Tibial nerve (tissue), 4 donors: ENCODE data around the gene ACTL10. TPM values are rescaled to one million over a fixed set of nuclear protein-coding genes. Genes with fewer than 3 reads are reported as not detected.

Experiments used
- DNase-seq, 2 donors: peaks; one replicate each; pipeline ENCODE4 v3.0.0-alpha.2; 2019; ENCODE audit warnings: low spot score in 2 of 2
- H3K27ac ChIP-seq, 4 donors: fragments of 200-600 bp; sonication (generic) in 3 of 4; one replicate each; pipeline ENCODE4 v1.5.1; 2017 to 2019; ENCODE audit warnings: mild to moderate bottlenecking in 1 of 4
- H3K27me3 ChIP-seq, 2 donors: fragments of 200-600 bp; sonication (generic) in 1 of 2; one replicate each; pipeline versions ENCODE4 v1.5.1 to v1.6.0; 2017 to 2019
- H3K36me3 ChIP-seq, 3 donors: fragments of 200-600 bp; sonication (generic); one replicate each; pipeline ENCODE4 v1.5.1; 2018 to 2019
- H3K4me1 ChIP-seq, 4 donors: fragments of 200-600 bp; sonication (generic) in 3 of 4; one replicate each; pipeline ENCODE4 v1.5.1; 2017 to 2019
- H3K4me3 ChIP-seq, 4 donors: fragments of 200-600 bp; sonication (generic) in 3 of 4; one replicate each; pipeline ENCODE4 v1.5.1; 2017 to 2019; ENCODE audit warnings: mild to moderate bottlenecking in 1 of 4, moderate library complexity in 1 of 4
- H3K9me3 ChIP-seq, 4 donors: fragments of 200-600 bp; sonication (generic) in 3 of 4; one replicate each; pipeline ENCODE4 v1.5.1; 2017 to 2019
- EP300 ChIP-seq, 2 donors: sonication (generic); formaldehyde crosslinking; IDR thresholded peaks; one replicate each; pipeline ENCODE4 v1.6.1; 2017; ENCODE audit warnings: antibody characterized with exemption in 2 of 2, mild to moderate bottlenecking in 1 of 2
- POLR2A ChIP-seq, 2 donors: fragments of 450-650 bp; IDR thresholded peaks; one replicate each; pipeline ENCODE4 v1.6.1; 2017; ENCODE audit warnings: antibody characterized with exemption in 2 of 2, mild to moderate bottlenecking in 2 of 2, moderate library complexity in 2 of 2
- WGBS, 2 donors: methylation state at CpG; one replicate each; pipeline ENCODE4 v1.1.5; 2018; 5-methylcytosine and 5-hydroxymethylcytosine counted together
- total RNA-seq, 4 donors: library from RNA; depleted of rRNA; stranded (reverse); fragments of >200 nt; gene quantifications; one replicate each; pipeline ENCODE4 v1.1.0, GENCODE V29; 2016
- TF ChIP-seq, protein P1 (sequence below), 5 experiments: fragments of 200-600 bp in 3 of 5; fragments of 450-650 bp in 2 of 5; sonication (generic) in 3 of 5; IDR thresholded peaks; one replicate each; pipeline ENCODE4 v1.5.1; 2016 to 2019; ENCODE audit warnings: antibody characterized with exemption in 5 of 5, mild to moderate bottlenecking in 3 of 5, moderate library complexity in 2 of 5

Gene ACTL10
- total RNA-seq, 4 donors from 2014 or later = 1.1 to 4.3 (median 3.8) TPM

DNA sequence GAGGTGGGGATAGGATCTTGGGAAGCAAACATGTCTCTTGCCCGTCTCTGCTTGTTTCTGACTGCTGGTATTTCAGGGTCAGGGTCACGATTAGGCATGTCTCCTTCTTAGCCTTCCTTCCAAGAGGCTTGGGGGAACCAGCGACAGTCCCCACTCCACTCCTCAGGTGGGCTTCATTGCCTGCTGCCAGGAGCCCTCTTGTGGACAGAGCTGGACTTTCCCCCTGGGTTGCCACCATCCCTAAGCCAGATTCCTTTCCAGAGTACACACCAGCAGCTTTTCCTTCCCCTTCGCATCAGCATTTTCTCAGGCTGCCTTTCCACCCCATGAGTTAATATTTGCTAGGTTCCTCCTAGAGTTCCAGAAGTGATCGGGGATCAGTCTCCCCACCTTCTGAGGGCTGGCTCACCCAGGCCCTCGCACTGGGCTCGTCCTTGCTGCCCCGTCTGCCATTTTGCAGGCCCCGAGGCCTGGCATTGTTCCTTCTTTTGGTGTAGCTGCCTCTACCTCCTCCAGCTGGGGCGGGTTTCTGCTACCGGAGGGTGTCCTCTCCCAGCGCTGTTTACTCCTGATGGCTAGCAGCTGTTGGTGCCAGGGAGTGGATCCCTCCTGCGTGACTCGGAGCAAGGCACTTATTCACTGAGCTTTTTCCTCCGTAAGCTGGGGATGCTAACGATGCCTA is 13.4 kb upstream of the ACTL10 start:
- Histone ChIP-seq H3K36me3 (peaks cover 0 to 26% (median 0%) of the 10 kb centered on the region in 3 donors), H3K9me3 (no peaks in the 10 kb centered on the region), H3K4me3 (no peak overlapping the region), H3K27ac (no peak overlapping the region), H3K4me1 (peaks cover 0 to 19% (median 4%) of the 10 kb centered on the region in 4 donors), H3K27me3 (no peaks in the 10 kb centered on the region)
- TF ChIP-seq POLR2A (IDR thresholded peaks at IDR 0.05) = no peak
- TF ChIP-seq, protein P1, sequence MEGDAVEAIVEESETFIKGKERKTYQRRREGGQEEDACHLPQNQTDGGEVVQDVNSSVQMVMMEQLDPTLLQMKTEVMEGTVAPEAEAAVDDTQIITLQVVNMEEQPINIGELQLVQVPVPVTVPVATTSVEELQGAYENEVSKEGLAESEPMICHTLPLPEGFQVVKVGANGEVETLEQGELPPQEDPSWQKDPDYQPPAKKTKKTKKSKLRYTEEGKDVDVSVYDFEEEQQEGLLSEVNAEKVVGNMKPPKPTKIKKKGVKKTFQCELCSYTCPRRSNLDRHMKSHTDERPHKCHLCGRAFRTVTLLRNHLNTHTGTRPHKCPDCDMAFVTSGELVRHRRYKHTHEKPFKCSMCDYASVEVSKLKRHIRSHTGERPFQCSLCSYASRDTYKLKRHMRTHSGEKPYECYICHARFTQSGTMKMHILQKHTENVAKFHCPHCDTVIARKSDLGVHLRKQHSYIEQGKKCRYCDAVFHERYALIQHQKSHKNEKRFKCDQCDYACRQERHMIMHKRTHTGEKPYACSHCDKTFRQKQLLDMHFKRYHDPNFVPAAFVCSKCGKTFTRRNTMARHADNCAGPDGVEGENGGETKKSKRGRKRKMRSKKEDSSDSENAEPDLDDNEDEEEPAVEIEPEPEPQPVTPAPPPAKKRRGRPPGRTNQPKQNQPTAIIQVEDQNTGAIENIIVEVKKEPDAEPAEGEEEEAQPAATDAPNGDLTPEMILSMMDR (IDR thresholded peaks at IDR 0.05) = peak; percentile 69 to 81 (median 78)
- no peak for TF ChIP-seq EP300 (IDR thresholded peaks at IDR 0.05)
- peak in 1 of 2 donors; percentile 69 for DNase-seq
- WGBS, 2 donors = 44 to 47% methylated on average over 16 of the region's 16 CpGs

DNA sequence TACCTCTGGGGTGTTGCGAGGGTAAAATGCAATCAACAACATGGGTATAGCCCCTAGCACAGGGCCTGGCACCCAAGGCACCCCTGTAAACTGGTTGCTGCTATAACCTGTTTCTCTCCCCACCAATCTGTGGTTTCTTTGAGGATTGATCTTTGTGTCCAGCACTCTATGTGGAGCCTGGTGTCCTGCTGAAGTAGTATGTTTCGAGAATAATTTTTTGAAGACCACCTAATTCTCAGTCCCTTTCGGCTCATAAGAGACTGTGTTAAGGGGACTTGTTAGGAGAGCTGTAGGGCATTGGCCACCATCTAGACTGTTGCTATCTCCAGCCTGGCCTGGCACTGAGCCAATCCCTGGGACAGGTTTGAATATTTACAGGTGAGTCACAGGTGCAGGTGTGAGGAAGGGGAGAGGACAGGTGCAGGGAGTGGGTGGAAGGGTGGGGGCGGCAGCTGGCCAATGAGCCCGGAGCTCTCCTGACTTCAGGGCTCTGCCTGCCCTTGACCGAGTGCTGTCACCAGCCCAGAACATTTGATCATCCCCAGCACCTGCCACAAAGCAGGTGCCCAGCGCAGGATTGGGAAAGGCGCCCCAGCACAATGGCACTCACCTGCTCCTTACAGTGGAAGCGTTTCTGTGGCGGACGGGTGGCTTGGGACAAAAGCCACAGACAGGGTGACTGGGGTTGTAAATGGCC is 12.7 kb upstream of the ACTL10 start:
- no peak for DNase-seq
- no peaks in the 10 kb centered on the region for H3K27me3 ChIP-seq
- H3K36me3 ChIP-seq = peaks cover 0 to 31% (median 0%) of the 10 kb centered on the region in 3 donors
- H3K4me3 ChIP-seq = no peak overlapping the region
- TF ChIP-seq, protein P1 (IDR thresholded peaks at IDR 0.05) = no peak
- TF ChIP-seq POLR2A (IDR thresholded peaks at IDR 0.05) = no peak
- TF ChIP-seq EP300 (IDR thresholded peaks at IDR 0.05) = no peak
- H3K27ac ChIP-seq = no peak overlapping the region
- H3K9me3 ChIP-seq = no peaks in the 10 kb centered on the region
- 87% methylated on average over 11 of the region's 11 CpGs for WGBS, 2 donors
- peaks cover 0 to 12% (median 4%) of the 10 kb centered on the region in 4 donors for H3K4me1 ChIP-seq

DNA sequence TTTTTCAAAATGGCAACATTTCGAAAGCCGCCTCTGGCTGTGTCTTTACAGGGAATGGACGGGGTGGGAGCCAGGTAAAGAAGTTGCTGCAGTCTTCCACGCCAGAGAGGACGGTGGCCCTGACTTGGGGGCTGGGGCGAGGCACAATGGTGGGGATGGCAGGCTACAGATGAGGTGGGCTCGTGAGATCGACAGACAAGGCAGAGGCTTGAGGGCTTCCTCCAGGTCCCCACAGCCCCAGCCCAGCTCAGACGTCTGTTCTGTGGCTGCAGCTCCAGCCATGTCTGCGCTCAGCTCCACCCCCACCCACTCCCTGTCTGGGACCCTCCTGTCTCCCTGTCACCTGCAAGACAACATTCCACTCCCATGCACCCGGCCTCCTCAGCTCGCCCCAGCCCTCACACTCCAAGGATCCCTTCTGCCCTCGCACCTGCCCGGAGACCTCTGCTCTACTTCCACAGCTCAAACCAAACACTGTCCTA is 12.0 kb upstream of the ACTL10 start:
- Histone ChIP-seq H3K27ac (no peak overlapping the region), H3K4me3 (no peak overlapping the region), H3K4me1 (peaks cover 0 to 8% (median 4%) of the 10 kb centered on the region in 4 donors), H3K9me3 (no peaks in the 10 kb centered on the region), H3K27me3 (no peaks in the 10 kb centered on the region), H3K36me3 (peaks cover 0 to 37% (median 0%) of the 10 kb centered on the region in 3 donors)
- no peak for TF ChIP-seq EP300 (IDR thresholded peaks at IDR 0.05)
- TF ChIP-seq, protein P1 (IDR thresholded peaks at IDR 0.05) = no peak
- TF ChIP-seq POLR2A (IDR thresholded peaks at IDR 0.05) = no peak
- WGBS, 2 donors = 70 to 72% methylated on average over 14 of the region's 14 CpGs
- no peak for DNase-seq

DNA sequence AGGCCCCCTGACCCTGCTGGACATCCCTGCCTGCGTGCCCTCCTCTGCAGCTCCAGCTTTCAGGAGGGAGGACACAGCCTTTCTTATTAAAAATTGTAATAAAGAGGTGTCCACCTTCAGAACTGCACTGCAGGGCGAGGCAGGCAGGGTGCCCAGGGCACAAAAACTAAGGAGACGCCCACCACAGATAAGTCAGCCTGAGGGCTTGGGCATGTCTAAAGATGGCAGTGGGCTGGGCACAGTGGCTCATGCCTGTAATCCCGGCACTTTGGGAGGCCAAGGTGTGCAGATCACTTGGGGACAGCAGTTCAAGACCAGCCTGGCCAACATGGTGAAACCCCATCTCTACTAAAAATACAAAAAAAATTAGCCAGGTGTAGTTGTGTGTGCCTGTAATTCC is 11.6 kb upstream of the ACTL10 start:
- TF ChIP-seq, protein P1 (IDR thresholded peaks at IDR 0.05) = no peak
- no peak for TF ChIP-seq POLR2A (IDR thresholded peaks at IDR 0.05)
- no peak for TF ChIP-seq EP300 (IDR thresholded peaks at IDR 0.05)
- H3K27me3 ChIP-seq = no peaks in the 10 kb centered on the region
- no peak overlapping the region for H3K27ac ChIP-seq
- WGBS, 2 donors = 76 to 83% methylated on average over 4 of the region's 4 CpGs
- peaks cover 0 to 8% (median 4%) of the 10 kb centered on the region in 4 donors for H3K4me1 ChIP-seq
- H3K36me3 ChIP-seq = peaks cover 0 to 42% (median 0%) of the 10 kb centered on the region in 3 donors
- no peaks in the 10 kb centered on the region for H3K9me3 ChIP-seq
- H3K4me3 ChIP-seq = no peak overlapping the region
- no peak for DNase-seq
